Measurements from ENCODE around the gene CDC14B. TPM values are rescaled to one million over a fixed set of nuclear protein-coding genes. Genes with fewer than 3 reads are reported as not detected.

The CDC14B gene
- total and polyA plus RNA-seq, 2 of the 4 experiments (the other 2 are of a cell fraction), result 9.7 to 26.3 TPM

GRCh38 chr9:96502539-96503373, 116.9 kb downstream of the CDC14B start:
- ATAC-seq (ENCODE audit: low read depth) (no peak), DNase-seq (peak; percentile 26)
- POLR2A ChIA-PET (ENCODE audit: unreplicated experiment), result no interaction called here
- TF ChIP-seq SMC3 (IDR thresholded peaks at IDR 0.05; ENCODE audit: low read depth, low read length), result no peak
- no peak for TF ChIP-seq RCOR1 (IDR thresholded peaks at IDR 0.05; ENCODE audit: insufficient replicate concordance, low read length)
- no peak for TF ChIP-seq NFE2L2 (IDR thresholded peaks at IDR 0.05; ENCODE audit: low read depth, low read length)
- TF ChIP-seq CEBPB (IDR thresholded peaks at IDR 0.05; ENCODE audit: low read depth, low read length), result no peak
- no peak for TF ChIP-seq RAD21 (IDR thresholded peaks at IDR 0.05; ENCODE audit: low read length)
- no peak for TF ChIP-seq CHD1 (IDR thresholded peaks at IDR 0.05; ENCODE audit: low read depth, low read length)
- TF ChIP-seq RFX5 (IDR thresholded peaks at IDR 0.05; ENCODE audit: low read depth, low read length), result no peak
- TF ChIP-seq POLR2A (IDR thresholded peaks at IDR 0.05; ENCODE audit: low read depth, low read length), result no peak
- no peak for TF ChIP-seq CTCF (conservative IDR thresholded peaks at IDR 0.05; ENCODE audit: low read depth, low read length)
- no peak for TF ChIP-seq MAFK (IDR thresholded peaks at IDR 0.05; ENCODE audit: low read depth, low read length)
- no peak for TF ChIP-seq MXI1 (IDR thresholded peaks at IDR 0.05; ENCODE audit: borderline replicate concordance, low read depth, low read length)
- no peak for TF ChIP-seq ELK1 (IDR thresholded peaks at IDR 0.05; ENCODE audit: borderline replicate concordance, low read depth, low read length)
- TF ChIP-seq FOS (IDR thresholded peaks at IDR 0.05; ENCODE audit: low read depth, low read length), result no peak
- no peak for TF ChIP-seq BHLHE40 (IDR thresholded peaks at IDR 0.05; ENCODE audit: low read depth, low read length)
- TF ChIP-seq MAZ (IDR thresholded peaks at IDR 0.05; ENCODE audit: borderline replicate concordance, low read depth, low read length), result no peak

More at GRCh38 chr9:96502539-96503373, 116.9 kb downstream of the CDC14B start:
- H3K14ac ChIP-seq (replicated peaks; ENCODE audit: low read depth, low read length), result no peak overlapping the region
- no peak overlapping the region for H4K91ac ChIP-seq (ENCODE audit: insufficient read depth, low read depth, low read length)
- H3K56ac ChIP-seq (ENCODE audit: extremely low read depth, insufficient read depth, low read length), result no peak overlapping the region
- H3K9ac ChIP-seq (ENCODE audit: low read depth, low read length), result no peak overlapping the region
- H3K9me3 ChIP-seq (ENCODE audit: control insufficient read depth, insufficient read depth, low read length), result no peaks in the 10 kb centered on the region
- TSS peak; percentile 21 for BruUV-seq (replicated peaks)
- H4K8ac ChIP-seq (ENCODE audit: low read depth in 2 of 2, low read length in 2 of 2), result no peak overlapping the region
- peak overlapping the region; percentile 35; the same call in 1 of the 2 replicates for H4K5ac ChIP-seq (ENCODE audit: low read depth, low read length)
- H3K23ac ChIP-seq (ENCODE audit: low read depth, low read length), result no peak overlapping the region
- H2AFZ ChIP-seq (replicated peaks; ENCODE audit: low read length, poor library complexity), result no peak overlapping the region
- no peak overlapping the region for H2AK9ac ChIP-seq (replicated peaks; ENCODE audit: low read depth, low read length, poor library complexity)
- H3K36me3 ChIP-seq (ENCODE audit: control insufficient read depth, insufficient read depth, low read length), result peaks cover 7% of the 10 kb centered on the region
- no peaks in the 10 kb centered on the region for H3K27me3 ChIP-seq (ENCODE audit: control insufficient read depth, insufficient read depth, low read length)
- WGBS, 2 experiments (ENCODE audit: extremely low coverage in 2 of 2, insufficient read length in 1 of 2), result 94% methylated on average over 3 of the region's 6 CpGs; no CpG with 5 or more reads in 1 of the 2 experiments
- H2BK120ac ChIP-seq (ENCODE audit: low read depth, low read length), result no peak overlapping the region
- H4K20me1 ChIP-seq (ENCODE audit: insufficient read depth, low read length), result no peaks in the 10 kb centered on the region
- H3K18ac ChIP-seq (ENCODE audit: low read depth, low read length), result peak overlapping the region; percentile 42
- no peak overlapping the region for H3K4me3 ChIP-seq (ENCODE audit: insufficient read depth, low read depth, low read length)
- H3K4ac ChIP-seq (ENCODE audit: low read depth, low read length), result no peak overlapping the region
- intact Hi-C loops (cut with micrococcal nuclease) (no loop called here), in situ Hi-C loops (cut with MboI; ENCODE audit: low sequenced_read_pairs) (no loop called here), dilution Hi-C loops (cut with HindIII; ENCODE audit: low sequenced_read_pairs, unreplicated experiment) (no loop called here)
- peaks cover 7% of the 10 kb centered on the region; the same call in 1 of the 2 replicates for H3K9me1 ChIP-seq (ENCODE audit: insufficient read depth, low read length)
- H3K4me2 ChIP-seq (ENCODE audit: low read depth, low read length), result no peak overlapping the region
- H2BK15ac ChIP-seq (ENCODE audit: low read depth, low read length), result no peak overlapping the region
- no peak overlapping the region for H2BK5ac ChIP-seq (ENCODE audit: low read depth, low read length, poor library complexity, severe bottlenecking)
- H2BK20ac ChIP-seq (ENCODE audit: low read depth, low read length), result no peak overlapping the region
- peaks cover 0 to 3% of the 10 kb centered on the region in 2 experiments; a peak in 1 of 4 replicates for H3K79me1 ChIP-seq (ENCODE audit: low read depth in 1 of 2, low read length in 2 of 2)
- CTCF ChIA-PET, result interaction anchor here (0.6 kb wide), 1 partner anchor 104 kb away, joined by 3 read pairs; no protein-coding TSS in a partner anchor
- no peak overlapping the region for H2AK5ac ChIP-seq (ENCODE audit: low read depth, low read length)
- H3K27ac ChIP-seq (ENCODE audit: insufficient read depth, low read length), result no peak overlapping the region
- H3K4me1 ChIP-seq (ENCODE audit: control insufficient read depth, insufficient read depth, low read length), result peaks cover 12% of the 10 kb centered on the region

Measured in IMR-90 (cell line).